Fibroblast of lung (primary cell): ENCODE results near the gene FRAT2. TPM values are rescaled to one million over a fixed set of nuclear protein-coding genes. Genes with fewer than 3 reads are reported as not detected.

Experiments
- DNase-seq, 2 donors: peaks; one replicate each; pipeline versions ENCODE4 v3.0.0 to v3.0.0-alpha.2; 2010; ENCODE audit warnings: low read depth in 2 of 2
- H2AFZ ChIP-seq: 2 replicates; pipeline ENCODE4 v1.5.1; 2012; ENCODE audit warnings: low read length, control low read depth, inconsistent platforms
- H3K27ac ChIP-seq: 2 replicates; pipeline ENCODE4 v1.5.1; 2011; ENCODE audit warnings: low read length, control low read depth; ENCODE audit not compliant: insufficient read depth
- H3K27me3 ChIP-seq: 2 replicates; pipeline ENCODE4 v1.5.1; 2011; ENCODE audit warnings: mild to moderate bottlenecking, low read length; ENCODE audit not compliant: control insufficient read depth, insufficient read depth
- H3K36me3 ChIP-seq: 2 replicates; pipeline ENCODE4 v1.5.1; 2011; ENCODE audit warnings: low read length; ENCODE audit not compliant: control insufficient read depth, insufficient read depth
- H3K4me1 ChIP-seq: 2 replicates; pipeline ENCODE4 v1.5.1; 2011; ENCODE audit warnings: low read length; ENCODE audit not compliant: control insufficient read depth, insufficient read depth; ENCODE audit errors: extremely low read depth
- H3K4me2 ChIP-seq: 2 replicates; pipeline ENCODE4 v1.5.1; 2011; ENCODE audit warnings: low read length, control low read depth; ENCODE audit not compliant: insufficient read depth; ENCODE audit errors: extremely low read depth
- H3K4me3 ChIP-seq, 4 experiments: fragments of 200-600 bp in 1 of 4; sonication (generic) in 1 of 4; replicated peaks in 1 of 4; 2 replicates each; pipeline ENCODE4 v1.5.1; 2011 to 2016; ENCODE audit warnings: low read length in 4 of 4, low read depth in 3 of 4, mild to moderate bottlenecking in 3 of 4, control low read depth in 2 of 4, inconsistent platforms in 1 of 4, mixed read lengths in 1 of 4; ENCODE audit not compliant: insufficient read depth in 1 of 4; ENCODE audit errors: control extremely low read depth in 1 of 4
- H3K79me2 ChIP-seq: 2 replicates; pipeline ENCODE4 v1.5.1; 2012; ENCODE audit warnings: mild to moderate bottlenecking, low read length, inconsistent platforms; ENCODE audit not compliant: control insufficient read depth, insufficient read depth
- H3K9ac ChIP-seq: 2 replicates; pipeline ENCODE4 v1.5.1; 2011; ENCODE audit warnings: mild to moderate bottlenecking, low read length, control low read depth; ENCODE audit not compliant: insufficient read depth
- H3K9me3 ChIP-seq: 2 replicates; pipeline ENCODE4 v1.5.1; 2012; ENCODE audit warnings: low read depth, low read length; ENCODE audit not compliant: control insufficient read depth, insufficient read depth
- H4K20me1 ChIP-seq: 2 replicates; pipeline ENCODE4 v1.5.1; 2011; ENCODE audit warnings: low read length; ENCODE audit not compliant: control insufficient read depth, insufficient read depth; ENCODE audit errors: extremely low read depth
- CTCF ChIP-seq, 2 donors: IDR thresholded peaks in 1 of 2; conservative IDR thresholded peaks in 1 of 2; 1 replicate in 1 of 2; 2 replicates in 1 of 2; pipeline ENCODE4 v1.5.1; 2011 to 2012; ENCODE audit warnings: low read length in 2 of 2, control low read depth in 1 of 2, inconsistent platforms in 1 of 2, low read depth in 1 of 2, mild to moderate bottlenecking in 1 of 2
- EZH2 ChIP-seq: IDR thresholded peaks from 2 replicates; pipeline ENCODE4 v1.5.1; 2012; ENCODE audit warnings: low read length, control low read depth, mild to moderate bottlenecking; ENCODE audit errors: missing control alignments
- polyA plus RNA-seq, 2 donors: library from polyadenylated mRNA; depleted of rRNA in 1 of 2; stranded (reverse) in 1 of 2; unstranded in 1 of 2; fragments of >200 nt; gene quantifications; 2 replicates each; pipeline ENCODE4 v1.2.1, GENCODE V29; 2011 to 2012; ENCODE audit warnings: missing spikeins in 1 of 2
- total RNA-seq: library from RNA; depleted of rRNA; stranded (reverse); fragments of >200 nt; gene quantifications from 2 replicates; pipeline ENCODE4 v1.2.1, GENCODE V29; 2014

FRAT2 gene
- total and polyA plus RNA-seq, 2 donors (not counting 1 experiment from before 2014, with no cell fraction given): 2.0 to 5.3 TPM

- no peaks in the 10 kb centered on the region for H3K79me2 ChIP-seq
- no peaks in the 10 kb centered on the region for H3K27me3 ChIP-seq
- no peak for TF ChIP-seq CTCF (conservative IDR thresholded peaks at IDR 0.05 in 1 of 2, IDR thresholded peaks at IDR 0.05 in 1 of 2; ENCODE audit: low read depth in 1 of 2, low read length in 2 of 2)
- no peak for TF ChIP-seq EZH2
- H3K36me3 ChIP-seq: peaks cover 14% of the 10 kb centered on the region
- H2AFZ ChIP-seq: no peak overlapping the region
- no peak overlapping the region for H3K4me3 ChIP-seq
- no peaks in the 10 kb centered on the region for H3K4me1 ChIP-seq
- no peaks in the 10 kb centered on the region for H4K20me1 ChIP-seq
- DNase-seq: no peak
- no peaks in the 10 kb centered on the region for H3K9me3 ChIP-seq
- H3K9ac ChIP-seq: no peak overlapping the region
- no peak overlapping the region for H3K27ac ChIP-seq
- H3K4me2 ChIP-seq: no peak overlapping the region
These were observed 27.9 kb upstream of the FRAT2 start for GRCh38 chr10:97362310-97363033.

- Histone ChIP-seq H4K20me1 (no peaks in the 10 kb centered on the region), H3K4me2 (no peak overlapping the region), H3K27me3 (no peaks in the 10 kb centered on the region), H3K4me1 (no peaks in the 10 kb centered on the region), H3K9ac (no peak overlapping the region), H3K36me3 (peaks cover 13% of the 10 kb centered on the region), H3K9me3 (no peaks in the 10 kb centered on the region), H3K27ac (no peak overlapping the region), H2AFZ (no peak overlapping the region), H3K79me2 (no peaks in the 10 kb centered on the region), H3K4me3 (no peak overlapping the region)
- DNase-seq: no peak
- TF ChIP-seq EZH2 (no peak), CTCF (conservative IDR thresholded peaks at IDR 0.05 in 1 of 2, IDR thresholded peaks at IDR 0.05 in 1 of 2; ENCODE audit: low read depth in 1 of 2, low read length in 2 of 2) (no peak)
These were observed 27.0 kb upstream of the FRAT2 start for GRCh38 chr10:97361537-97361901.

GRCh38 chr10:97360705-97361536 is 26.4 kb upstream of the FRAT2 start:
- no peaks in the 10 kb centered on the region for H3K4me1 ChIP-seq
- no peak overlapping the region for H3K27ac ChIP-seq
- no peak overlapping the region for H3K9ac ChIP-seq
- H4K20me1 ChIP-seq: no peaks in the 10 kb centered on the region
- no peaks in the 10 kb centered on the region for H3K27me3 ChIP-seq
- H2AFZ ChIP-seq: no peak overlapping the region
- H3K9me3 ChIP-seq: no peaks in the 10 kb centered on the region
- TF ChIP-seq EZH2: no peak
- no peak for TF ChIP-seq CTCF (conservative IDR thresholded peaks at IDR 0.05 in 1 of 2, IDR thresholded peaks at IDR 0.05 in 1 of 2; ENCODE audit: low read depth in 1 of 2, low read length in 2 of 2)
- no peaks in the 10 kb centered on the region for H3K79me2 ChIP-seq
- no peak overlapping the region for H3K4me2 ChIP-seq
- H3K4me3 ChIP-seq: no peak overlapping the region
- DNase-seq: no peak
- H3K36me3 ChIP-seq: peaks cover 13% of the 10 kb centered on the region
